ENCODE results near the gene TMEM74B. TPM values are rescaled to one million over a fixed set of nuclear protein-coding genes. Genes with fewer than 3 reads are reported as not detected.
A peak's percentile ranks its signal among the peaks of the same experiment; 100 is the strongest.

The TMEM74B gene
- total RNA-seq, 2 donors from 2014 or later = 3.1 to 4.3 TPM

- no peaks in the 10 kb centered on the region for H3K9me3 ChIP-seq (ENCODE audit: control insufficient read depth, low read length)
- peaks cover 5% of the 10 kb centered on the region for H3K4me1 ChIP-seq (ENCODE audit: control insufficient read depth, insufficient read depth, low read length)
- no peak overlapping the region for H3K9ac ChIP-seq (ENCODE audit: extremely low read depth, low read length, poor library complexity, severe bottlenecking)
- Mint-ChIP-seq H3K4me1 (no peaks in the 10 kb centered on the region), H3K9me3 (no peaks in the 10 kb centered on the region), H3K27ac (no peak overlapping the region), H3K4me3 (peak overlapping the region; percentile 62), H3K27me3 (ENCODE audit: insufficient read depth) (peaks cover 49% of the 10 kb centered on the region), H3K36me3 (ENCODE audit: low read depth) (peaks cover 3% of the 10 kb centered on the region)
- DNase-seq = no peak
- no peak for TF ChIP-seq CTCF (conservative IDR thresholded peaks at IDR 0.05)
- H3K27me3 ChIP-seq (ENCODE audit: control insufficient read depth, insufficient read depth, low read length, poor library complexity, severe bottlenecking) = peaks cover 44% of the 10 kb centered on the region
- H3K36me3 ChIP-seq (ENCODE audit: control insufficient read depth, insufficient read depth, low read length) = no peaks in the 10 kb centered on the region
- 0% methylated on average over 41 of the region's 54 CpGs; no CpG with 5 or more reads in 1 of the 2 experiments for WGBS, 2 experiments (ENCODE audit: insufficient coverage in 1 of 2, insufficient read length in 1 of 2)
- no peak overlapping the region for H3K27ac ChIP-seq (ENCODE audit: low read depth, low read length)
- H3K4me3 ChIP-seq (ENCODE audit: low read length) = peak overlapping the region; percentile 45
Observed at GRCh38 chr20:1185316-1185741, 548 bp upstream of the TMEM74B start.

- no peak for DNase-seq
- Histone ChIP-seq H3K27me3 (ENCODE audit: control insufficient read depth, insufficient read depth, low read length, poor library complexity, severe bottlenecking) (peaks cover 34% of the 10 kb centered on the region), H3K4me3 (ENCODE audit: low read length) (peak overlapping the region; percentile 45), H3K4me1 (ENCODE audit: control insufficient read depth, insufficient read depth, low read length) (peaks cover 5% of the 10 kb centered on the region), H3K27ac (ENCODE audit: low read depth, low read length) (no peak overlapping the region), H3K9ac (ENCODE audit: extremely low read depth, low read length, poor library complexity, severe bottlenecking) (no peak overlapping the region), H3K9me3 (ENCODE audit: control insufficient read depth, low read length) (no peaks in the 10 kb centered on the region), H3K36me3 (ENCODE audit: control insufficient read depth, insufficient read depth, low read length) (no peaks in the 10 kb centered on the region)
- Mint-ChIP-seq H3K4me3 (peak overlapping the region; percentile 62), H3K4me1 (no peaks in the 10 kb centered on the region), H3K9me3 (no peaks in the 10 kb centered on the region), H3K27me3 (ENCODE audit: insufficient read depth) (peaks cover 38% of the 10 kb centered on the region), H3K36me3 (ENCODE audit: low read depth) (peaks cover 3% of the 10 kb centered on the region), H3K27ac (no peak overlapping the region)
- 71% methylated on average over 13 of the region's 13 CpGs; no CpG with 5 or more reads in 1 of the 2 experiments for WGBS, 2 experiments (ENCODE audit: insufficient coverage in 1 of 2, insufficient read length in 1 of 2)
- no peak for TF ChIP-seq CTCF (conservative IDR thresholded peaks at IDR 0.05)
Observed at GRCh38 chr20:1184260-1184637, 532 bp downstream of the TMEM74B start.

DNA sequence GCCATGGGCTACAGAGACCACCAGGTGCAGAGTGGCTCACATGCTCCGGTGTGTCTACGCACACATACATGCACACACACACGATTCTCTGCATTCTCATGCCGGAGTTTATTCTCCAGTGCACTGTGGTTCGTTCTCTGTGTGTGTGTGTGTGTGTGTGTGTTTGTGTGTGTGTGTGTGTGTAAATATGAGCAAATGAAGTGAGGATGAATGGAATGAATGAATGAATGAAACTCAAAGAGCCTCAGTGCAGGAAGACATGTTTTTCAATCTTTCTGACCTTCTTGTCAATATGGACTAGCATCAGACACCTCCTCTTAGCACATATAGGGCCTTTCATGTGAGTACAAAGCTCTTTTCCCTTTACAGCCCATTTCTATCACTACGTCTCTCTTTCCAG, 1.6 kb downstream of the TMEM74B start:
- H3K4me3 Mint-ChIP-seq = no peak overlapping the region
- no peak for DNase-seq

More for the DNA sequence above, 1.6 kb downstream of the TMEM74B start:
- Histone ChIP-seq H3K9ac (ENCODE audit: extremely low read depth, low read length, poor library complexity, severe bottlenecking) (no peak overlapping the region), H3K27me3 (ENCODE audit: control insufficient read depth, insufficient read depth, low read length, poor library complexity, severe bottlenecking) (peaks cover 34% of the 10 kb centered on the region), H3K9me3 (ENCODE audit: control insufficient read depth, low read length) (no peaks in the 10 kb centered on the region), H3K4me1 (ENCODE audit: control insufficient read depth, insufficient read depth, low read length) (peaks cover 5% of the 10 kb centered on the region), H3K4me3 (ENCODE audit: low read length) (no peak overlapping the region), H3K36me3 (ENCODE audit: control insufficient read depth, insufficient read depth, low read length) (no peaks in the 10 kb centered on the region), H3K27ac (ENCODE audit: low read depth, low read length) (no peak overlapping the region)
- H3K36me3 Mint-ChIP-seq (ENCODE audit: low read depth) = peaks cover 3% of the 10 kb centered on the region
- WGBS, 2 experiments (ENCODE audit: insufficient coverage in 1 of 2, insufficient read length in 1 of 2) = 88 to 100% methylated on average over 1 to 6 of the region's 6 CpGs
- no peaks in the 10 kb centered on the region for H3K4me1 Mint-ChIP-seq
- H3K9me3 Mint-ChIP-seq = no peaks in the 10 kb centered on the region
- TF ChIP-seq CTCF (conservative IDR thresholded peaks at IDR 0.05) = no peak
- H3K27ac Mint-ChIP-seq = no peak overlapping the region
- H3K27me3 Mint-ChIP-seq (ENCODE audit: insufficient read depth) = peaks cover 34% of the 10 kb centered on the region
